K562 (cell line): ENCODE measurements around the gene MMP11. TPM values are rescaled to one million over a fixed set of nuclear protein-coding genes. Genes with fewer than 3 reads are reported as not detected.

ENCODE experiments used
- ATAC-seq: fragments of 200-7000 bp; cut with Tn5 transposase; 3 replicates; pipeline ENCODE4 v1.9.1; 2020; ENCODE audit warnings: moderate library complexity
- BruUV-seq: library from RNA; stranded (reverse); fragments of 400-500 nt; replicated peaks from 2 replicates; lab custom pipeline; 2021; lab: Mats Ljungman, UMichigan
- CTCF ChIA-PET: fragments of 300-600 bp; formaldehyde crosslinking; extraction: SDS; loops from one replicate; lab custom pipeline; 2021; ENCODE audit warnings: low intra/inter-chr PET ratio; lab: Yijun Ruan, JAX
- POLR2A ChIA-PET: fragments of 300-600, 350-650 bp; sonication (Branson Sonifier 250); formaldehyde crosslinking; extraction: SDS; loops from one replicate; lab custom pipeline; 2021; ENCODE audit warnings: antibody characterized with exemption, inconsistent platforms; lab: Yijun Ruan, JAX
- DNase-seq, 4 experiments: peaks; one replicate each; pipeline versions ENCODE4 v3.0.0 to v3.0.0-alpha.2; 2011 to 2018; ENCODE audit warnings: low spot score in 3 of 4, mixed read lengths in 3 of 4; ENCODE audit errors: extremely low read depth in 1 of 4
- FAIRE-seq: peaks from 2 replicates; lab custom pipeline; 2011; peaks lifted over from hg19 to GRCh38; lab: Jason Lieb, UNC
- H2AFZ ChIP-seq: 2 replicates; pipeline ENCODE4 v1.6.0; 2011; ENCODE audit warnings: low read depth, low read length, control low read depth, inconsistent platforms
- H3K27ac ChIP-seq: fragments of 200-600 bp; 3 replicates; pipeline ENCODE4 v1.8.0; 2011; ENCODE audit warnings: low read depth, mild to moderate bottlenecking, control low read depth, inconsistent platforms, low read length, moderate library complexity, mixed read lengths; ENCODE audit errors: extremely low read depth
- H3K27me3 ChIP-seq, 2 experiments: fragments of 300-600 bp in 1 of 2; 2 replicates in 1 of 2; 3 replicates in 1 of 2; pipeline versions ENCODE4 v1.6.0 to v1.8.0; 2011; ENCODE audit warnings: inconsistent platforms in 2 of 2, low read length in 2 of 2, mild to moderate bottlenecking in 1 of 2, mixed read lengths in 1 of 2, moderate library complexity in 1 of 2; ENCODE audit not compliant: control insufficient read depth in 2 of 2, insufficient read depth in 2 of 2
- H3K36me3 ChIP-seq: fragments of 300-600 bp; 3 replicates; pipeline ENCODE4 v1.8.0; 2011; ENCODE audit warnings: mild to moderate bottlenecking, low read length, inconsistent platforms; ENCODE audit not compliant: control insufficient read depth, insufficient read depth
- H3K4me1 ChIP-seq, 2 experiments: fragments of 200-600 bp in 1 of 2; replicated peaks in 1 of 2; 2 replicates in 1 of 2; 3 replicates in 1 of 2; pipeline versions ENCODE4 v1.5.1 to v1.8.0; 2011; ENCODE audit warnings: inconsistent platforms in 2 of 2, low read length in 2 of 2, mild to moderate bottlenecking in 1 of 2, mixed read lengths in 1 of 2, moderate library complexity in 1 of 2; ENCODE audit not compliant: control insufficient read depth in 2 of 2, insufficient read depth in 2 of 2
- H3K4me2 ChIP-seq: 2 replicates; pipeline ENCODE4 v1.6.1; 2011; ENCODE audit warnings: low read length, control low read depth, inconsistent platforms, mixed read lengths; ENCODE audit not compliant: insufficient read depth
- H3K4me3 ChIP-seq: fragments of 200-600 bp; sonication (generic), shearing (Covaris generic); 2 replicates; pipeline ENCODE4 v1.5.1; 2016; ENCODE audit warnings: control low read depth, inconsistent platforms
- H3K79me2 ChIP-seq: fragments of 200-600 bp; 3 replicates; pipeline ENCODE4 v1.8.0; 2011; ENCODE audit warnings: low read length, inconsistent platforms; ENCODE audit not compliant: control insufficient read depth, insufficient read depth
- H3K9ac ChIP-seq, 2 experiments: 2 replicates each; pipeline versions ENCODE4 v1.6.0 to v1.6.1; 2011; ENCODE audit warnings: low read depth in 2 of 2, low read length in 2 of 2, control low read depth in 1 of 2, inconsistent platforms in 1 of 2, mild to moderate bottlenecking in 1 of 2, mixed read lengths in 1 of 2; ENCODE audit not compliant: insufficient read depth in 1 of 2
- H3K9me1 ChIP-seq: one replicate; pipeline ENCODE4 v1.6.0; 2011; ENCODE audit warnings: inconsistent platforms, mild to moderate bottlenecking, low read length, moderate library complexity; ENCODE audit not compliant: control insufficient read depth, insufficient read depth
- H3K9me3 ChIP-seq: replicated peaks from 2 replicates; pipeline ENCODE4 v1.5.1; 2011; ENCODE audit warnings: low read depth, low read length, inconsistent platforms; ENCODE audit not compliant: control insufficient read depth, insufficient read depth
- H4K20me1 ChIP-seq: replicated peaks from 2 replicates; pipeline ENCODE4 v1.6.1; 2011; ENCODE audit warnings: low read length, inconsistent platforms, mixed read lengths; ENCODE audit not compliant: control insufficient read depth, insufficient read depth
- ETV5 ChIP-seq: sonication (generic); formaldehyde crosslinking; IDR thresholded peaks from 2 replicates; pipeline ENCODE4 v1.4.0; 2020; ENCODE audit warnings: low read depth, mild to moderate bottlenecking, missing genetic modification reagents
- FOXA3 ChIP-seq, 2 experiments: fragments of 450-650 bp in 1 of 2; sonication (generic) in 1 of 2; formaldehyde crosslinking; IDR thresholded peaks in 1 of 2; conservative IDR thresholded peaks in 1 of 2; 2 replicates each; pipeline versions ENCODE4 v1.4.0 to v1.8.0; 2020 to 2022; ENCODE audit warnings: mild to moderate bottlenecking in 2 of 2, missing genetic modification reagents in 1 of 2
- NCOA4 ChIP-seq: fragments of 450-650 bp; IDR thresholded peaks from 2 replicates; pipeline ENCODE4 v1.6.1; 2018; ENCODE audit warnings: mild to moderate bottlenecking; ENCODE audit not compliant: partially characterized antibody
- POLR2B ChIP-seq: fragments of 450-650 bp; IDR thresholded peaks from 2 replicates; pipeline ENCODE4 v1.6.1; 2018; ENCODE audit warnings: low read depth; ENCODE audit not compliant: partially characterized antibody
- SP2 ChIP-seq: IDR thresholded peaks from 2 replicates; pipeline ENCODE4 v1.6.1; 2011; ENCODE audit warnings: mild to moderate bottlenecking, low read depth, low read length, moderate library complexity; ENCODE audit not compliant: poor library complexity, severe bottlenecking; ENCODE audit errors: extremely low read depth
- TSC22D4 ChIP-seq: fragments of 450-650 bp; IDR thresholded peaks from 2 replicates; pipeline ENCODE4 v1.6.1; 2016; ENCODE audit warnings: missing genetic modification characterization, missing biosample characterization, control low read depth
- ZNF583 ChIP-seq: fragments of 250-450 bp; sonication (Bioruptor Pico); IDR thresholded peaks from 2 replicates; pipeline ENCODE4 v1.4.0; 2020
- WGBS: fragments of 100-300 bp; shearing (Covaris generic); methylation state at CpG from one replicate; pipeline ENCODE4 v1.1.6; 2016; ENCODE audit warnings: low coverage, mixed read lengths; ENCODE audit not compliant: insufficient coverage; ENCODE audit errors: missing lambda C conversion rate; 5-methylcytosine and 5-hydroxymethylcytosine counted together
- in situ Hi-C: fragments of 300-500 bp; cut with MboI; formaldehyde crosslinking; loops from 4 replicates; pipeline ENCODE4 v1.15.0; 2018; ENCODE audit warnings: inconsistent platforms, mixed read lengths
- intact Hi-C: fragments of 100-400 bp; cut with micrococcal nuclease; formaldehyde crosslinking; loops from 2 replicates; pipeline ENCODE4 v1.14.2; 2022
- polyA plus RNA-seq, 8 experiments: library from polyadenylated mRNA; depleted of rRNA in 4 of 8; stranded (reverse) in 5 of 8; unstranded in 3 of 8; fragments of >200 nt; fragmentation: Nextera tagmentation in 2 of 8; fragmentation: Illumina TruSeq in 1 of 8; extraction: Ambion mirVana in 2 of 8; extraction: Trizol in 1 of 8; gene quantifications; 2 replicates each; pipeline versions ENCODE4 v1.2.1 to v1.2.3, GENCODE V29; 2011 to 2014; ENCODE audit warnings: inconsistent platforms in 1 of 8, missing spikeins in 1 of 8
- total RNA-seq, 7 experiments: library from RNA; depleted of rRNA in 6 of 7; stranded (reverse); fragments of >200 nt in 6 of 7; fragmentation: Illumina TruSeq in 2 of 7; extraction: Trizol in 2 of 7; gene quantifications; 2 replicates each; pipeline versions ENCODE4 v1.2.1 to v1.2.3, GENCODE V29; 2011 to 2021; ENCODE audit warnings: low replicate concordance in 1 of 7
- TF ChIP-seq, protein P1 (sequence below): fragments of 250-450 bp; sonication (Bioruptor Pico); IDR thresholded peaks from 2 replicates; pipeline ENCODE4 v1.5.0; 2021

The MMP11 gene
- total and polyA plus RNA-seq, 9 of the 15 experiments (the other 6 are each of a cell fraction or from before 2014, with no cell fraction given), result 0.14 to 1.8 (median 1.1) TPM; not detected in 2

DNA sequence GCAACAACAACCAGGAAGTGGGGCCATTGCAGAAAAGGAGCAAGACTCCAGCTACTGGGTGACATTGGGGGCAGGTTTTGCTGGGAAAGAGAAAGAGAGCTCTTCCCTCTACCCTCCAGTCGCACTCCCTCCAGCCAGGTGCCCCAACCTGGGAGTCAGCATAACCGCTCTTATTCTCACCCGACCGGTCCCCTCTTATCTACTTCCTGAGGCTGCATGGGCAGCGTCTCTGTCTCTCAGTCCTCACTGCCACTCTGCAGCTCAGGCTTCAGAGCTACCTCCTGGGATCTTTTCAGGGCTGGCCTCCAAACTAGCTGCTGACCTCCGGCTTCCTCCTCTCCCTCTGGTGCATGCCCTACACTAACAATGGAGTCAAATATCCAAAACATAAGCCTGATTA is 26.9 kb upstream of the MMP11 start:
- Histone ChIP-seq H3K27me3 (no peaks in the 10 kb centered on the region), H2AFZ (no peak overlapping the region), H3K27ac (no peak overlapping the region; the same call in 2 of the 3 replicates), H3K79me2 (peaks cover 14% of the 10 kb centered on the region; the same call in 2 of the 3 replicates), H3K9me3 (no peaks in the 10 kb centered on the region), H4K20me1 (no peaks in the 10 kb centered on the region), H3K4me3 (no peak overlapping the region), H3K36me3 (peaks cover 26% of the 10 kb centered on the region; the same call in 2 of the 3 replicates), H3K9me1 (peaks cover 3% of the 10 kb centered on the region), H3K9ac (peak overlapping the region in 1 of 2 experiments; percentile 64; a peak in 2 of 4 replicates), H3K4me2 (no peak overlapping the region), H3K4me1 (peaks cover 7 to 11% of the 10 kb centered on the region in 2 experiments)
- WGBS, result 26% methylated on average over 4 of the region's 6 CpGs
- ChIA-PET CTCF (no interaction called here), POLR2A (interaction anchor here (0.7 to 0.9 kb wide), 2 partner anchors 9 to 10 kb away, joined by 3 to 5 read pairs; no protein-coding TSS in a partner anchor)
- in situ Hi-C loops (no loop called here), intact Hi-C loops (no loop called here)
- no peak for TF ChIP-seq NCOA4
- TF ChIP-seq, protein P1, sequence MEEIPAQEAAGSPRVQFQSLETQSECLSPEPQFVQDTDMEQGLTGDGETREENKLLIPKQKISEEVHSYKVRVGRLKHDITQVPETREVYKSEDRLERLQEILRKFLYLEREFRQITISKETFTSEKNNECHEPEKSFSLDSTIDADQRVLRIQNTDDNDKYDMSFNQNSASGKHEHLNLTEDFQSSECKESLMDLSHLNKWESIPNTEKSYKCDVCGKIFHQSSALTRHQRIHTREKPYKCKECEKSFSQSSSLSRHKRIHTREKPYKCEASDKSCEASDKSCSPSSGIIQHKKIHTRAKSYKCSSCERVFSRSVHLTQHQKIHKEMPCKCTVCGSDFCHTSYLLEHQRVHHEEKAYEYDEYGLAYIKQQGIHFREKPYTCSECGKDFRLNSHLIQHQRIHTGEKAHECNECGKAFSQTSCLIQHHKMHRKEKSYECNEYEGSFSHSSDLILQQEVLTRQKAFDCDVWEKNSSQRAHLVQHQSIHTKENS (CRISPR knock-in tag), result no peak
- no peak for TF ChIP-seq SP2
- no peak for TF ChIP-seq TSC22D4
- no peak for TF ChIP-seq ETV5 (CRISPR knock-in tag)
- TF ChIP-seq ZNF583 (CRISPR knock-in tag), result no peak
- TF ChIP-seq FOXA3 (CRISPR knock-in tag; conservative IDR thresholded peaks at IDR 0.05 in 1 of 2, IDR thresholded peaks at IDR 0.05 in 1 of 2), result no peak
- TF ChIP-seq POLR2B, result no peak
- DNase-seq, result no peak
- FAIRE-seq, result no peak
- ATAC-seq, result no peak
- no TSS peak for BruUV-seq
